HG03066 (cell line): ENCODE measurements around the gene RNASE7.

Experiments
- ATAC-seq: cut with Tn5 transposase; IDR thresholded peaks from one replicate; pipeline ENCODE4 v1.9.1; 2021; ENCODE audit warnings: low read depth; ENCODE audit not compliant: unreplicated experiment

RNASE7 gene

GRCh38 chr14:21042918-21043317, 756 bp downstream of the RNASE7 start:
- ATAC-seq = no peak

- ATAC-seq = no peak
Measured at GRCh38 chr14:21043387-21043973, 1.3 kb downstream of the RNASE7 start.

- no peak for ATAC-seq
Measured at GRCh38 chr14:21043974-21044618, 1.9 kb downstream of the RNASE7 start.

- no peak for ATAC-seq
Measured at GRCh38 chr14:21047378-21047781, 5.2 kb downstream of the RNASE7 start.

GRCh38 chr14:21048638-21049037, 6.5 kb downstream of the RNASE7 start:
- no peak for ATAC-seq

GRCh38 chr14:21049271-21049673, 7.1 kb downstream of the RNASE7 start:
- no peak for ATAC-seq

GRCh38 chr14:21050597-21050996, 8.4 kb downstream of the RNASE7 start:
- ATAC-seq = no peak

GRCh38 chr14:21053184-21054122, 11.3 kb downstream of the RNASE7 start:
- no peak for ATAC-seq

GRCh38 chr14:21054123-21054767, 12.1 kb downstream of the RNASE7 start:
- ATAC-seq = no peak

GRCh38 chr14:21054768-21055145, 12.6 kb downstream of the RNASE7 start:
- no peak for ATAC-seq

- ATAC-seq = no peak
Measured at GRCh38 chr14:21055432-21056117, 13.4 kb downstream of the RNASE7 start.

- ATAC-seq = no peak
Measured at GRCh38 chr14:21056520-21057163, 14.5 kb downstream of the RNASE7 start.

- ATAC-seq = no peak
Measured at GRCh38 chr14:21057803-21058675, 15.9 kb downstream of the RNASE7 start, which contains the start of gene RNASE8. TSS of gene RNASE8 (plus strand) at chr14:21057822. CDS start at chr14:21057893, 71 bp downstream.

GRCh38 chr14:21058903-21059302, 16.7 kb downstream of the RNASE7 start:
- ATAC-seq = no peak

GRCh38 chr14:21059842-21060613, 17.9 kb downstream of the RNASE7 start:
- ATAC-seq = no peak

- no peak for ATAC-seq
Measured at GRCh38 chr14:21060614-21061346, 18.6 kb downstream of the RNASE7 start.

GRCh38 chr14:21061347-21061668, 19.1 kb downstream of the RNASE7 start:
- no peak for ATAC-seq

- no peak for ATAC-seq
Measured at GRCh38 chr14:21063479-21063878, 21.3 kb downstream of the RNASE7 start.
